ENCODE results near the gene WNK2. TPM values are rescaled to one million over a fixed set of nuclear protein-coding genes. Genes with fewer than 3 reads are reported as not detected.
"Not testable (repeated sequence)": the region's sequence is repeated elsewhere in the genome, so short reads cannot be mapped to it uniquely, and the experiment has no call there.

The WNK2 gene
- total and polyA plus RNA-seq, 2 of the 4 experiments (the other 2 are of a cell fraction): not detected

GRCh38 chr9:93146696-93147095 lies 37.2 kb upstream of the WNK2 start:
- H2AK9ac ChIP-seq (replicated peaks; ENCODE audit: low read depth, low read length, poor library complexity); intact Hi-C loops (cut with micrococcal nuclease); H2BK120ac ChIP-seq (ENCODE audit: low read depth, low read length); CTCF ChIA-PET; H3K4me3 ChIP-seq (ENCODE audit: insufficient read depth, low read depth, low read length); H4K20me1 ChIP-seq (ENCODE audit: insufficient read depth, low read length); H3K18ac ChIP-seq (ENCODE audit: low read depth, low read length); H4K8ac ChIP-seq (ENCODE audit: low read depth in 2 of 2, low read length in 2 of 2); in situ Hi-C loops (cut with MboI; ENCODE audit: low sequenced_read_pairs); ATAC-seq (ENCODE audit: low read depth); H4K91ac ChIP-seq (ENCODE audit: insufficient read depth, low read depth, low read length); H3K56ac ChIP-seq (ENCODE audit: extremely low read depth, insufficient read depth, low read length); H2AFZ ChIP-seq (replicated peaks; ENCODE audit: low read length, poor library complexity); BruUV-seq (replicated peaks); H3K9me1 ChIP-seq (ENCODE audit: insufficient read depth, low read length); H3K14ac ChIP-seq (replicated peaks; ENCODE audit: low read depth, low read length); H2BK20ac ChIP-seq (ENCODE audit: low read depth, low read length); H3K4me2 ChIP-seq (ENCODE audit: low read depth, low read length); H3K4ac ChIP-seq (ENCODE audit: low read depth, low read length); H3K36me3 ChIP-seq (ENCODE audit: control insufficient read depth, insufficient read depth, low read length); H3K27ac ChIP-seq (ENCODE audit: insufficient read depth, low read length); H3K79me1 ChIP-seq (ENCODE audit: low read depth in 1 of 2, low read length in 2 of 2); dilution Hi-C loops (cut with HindIII; ENCODE audit: low sequenced_read_pairs, unreplicated experiment); H2BK15ac ChIP-seq (ENCODE audit: low read depth, low read length); H3K27me3 ChIP-seq (ENCODE audit: control insufficient read depth, insufficient read depth, low read length); POLR2A ChIA-PET (ENCODE audit: unreplicated experiment); H2AK5ac ChIP-seq (ENCODE audit: low read depth, low read length); H3K9ac ChIP-seq (ENCODE audit: low read depth, low read length); H3K23ac ChIP-seq (ENCODE audit: low read depth, low read length); H3K9me3 ChIP-seq (ENCODE audit: control insufficient read depth, insufficient read depth, low read length); H4K5ac ChIP-seq (ENCODE audit: low read depth, low read length); H2BK5ac ChIP-seq (ENCODE audit: low read depth, low read length, poor library complexity, severe bottlenecking): not testable (repeated sequence)
- peaks cover 11% of the 10 kb centered on the region for H3K4me1 ChIP-seq (ENCODE audit: control insufficient read depth, insufficient read depth, low read length)
- no CpG with 5 or more reads among the region's 6 CpGs for WGBS, 2 experiments (ENCODE audit: extremely low coverage in 2 of 2, insufficient read length in 1 of 2)
- DNase-seq: peak; percentile 29

Data from IMR-90 (cell line).